Pericardium fibroblast (primary cell): ENCODE measurements around the gene LDB1. TPM values are rescaled to one million over a fixed set of nuclear protein-coding genes. Genes with fewer than 3 reads are reported as not detected.

Experiments
- total RNA-seq: library from RNA; depleted of rRNA; stranded (reverse); fragments of >200 nt; gene quantifications from 2 replicates; pipeline ENCODE4 v1.2.3, GENCODE V29; 2015

The LDB1 gene
- 44.2 and 68.1 TPM in 2 replicates for total RNA-seq

DNA sequence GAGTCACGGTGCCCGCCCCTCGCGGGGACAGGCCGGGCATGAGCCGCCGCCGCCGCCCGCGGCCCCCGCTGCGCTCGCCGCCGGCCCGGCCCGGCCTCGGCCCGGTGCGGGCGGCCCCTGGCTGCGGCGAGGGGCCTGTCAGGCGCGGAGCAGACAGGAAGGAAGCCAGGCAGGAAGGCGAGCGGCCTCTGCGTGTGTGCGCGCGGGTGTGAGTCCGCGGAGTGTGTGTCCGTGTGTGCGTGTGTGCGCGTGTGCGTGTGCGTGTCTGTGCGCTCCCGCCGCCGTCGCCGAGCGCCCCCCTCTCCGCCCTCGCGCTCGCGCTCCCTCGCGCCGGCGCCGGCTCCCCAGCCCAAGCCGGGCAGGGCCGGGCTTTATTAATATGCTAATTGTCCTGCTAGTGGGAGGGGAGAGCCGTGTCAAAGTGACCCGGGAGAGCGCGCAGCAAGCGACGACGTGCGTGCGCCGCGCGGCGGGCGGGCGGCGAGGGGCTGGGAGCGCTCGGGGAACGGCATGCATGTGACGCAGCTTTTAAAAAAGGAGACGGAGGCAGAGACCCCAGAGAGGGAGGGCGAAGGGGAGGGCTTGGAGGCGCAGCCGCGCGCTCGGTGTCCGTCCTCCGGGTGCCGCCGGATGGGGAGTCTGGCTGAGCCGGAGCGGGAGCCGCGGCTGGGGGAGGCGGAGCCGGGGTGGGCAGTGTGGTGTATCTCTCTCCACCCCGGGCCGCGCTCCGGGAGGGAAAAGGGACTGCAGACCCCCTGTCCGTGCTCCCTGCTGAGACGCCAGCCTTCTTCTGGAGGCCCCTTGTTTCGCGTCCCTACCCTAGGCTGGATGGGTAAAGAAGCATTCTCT, at the start of gene LDB1:
Gene LDB1, minus strand, starts transcription at position 227 of the 849 bp plus-strand sequence. CDS start 258 bp downstream, outside the sequence.

DNA sequence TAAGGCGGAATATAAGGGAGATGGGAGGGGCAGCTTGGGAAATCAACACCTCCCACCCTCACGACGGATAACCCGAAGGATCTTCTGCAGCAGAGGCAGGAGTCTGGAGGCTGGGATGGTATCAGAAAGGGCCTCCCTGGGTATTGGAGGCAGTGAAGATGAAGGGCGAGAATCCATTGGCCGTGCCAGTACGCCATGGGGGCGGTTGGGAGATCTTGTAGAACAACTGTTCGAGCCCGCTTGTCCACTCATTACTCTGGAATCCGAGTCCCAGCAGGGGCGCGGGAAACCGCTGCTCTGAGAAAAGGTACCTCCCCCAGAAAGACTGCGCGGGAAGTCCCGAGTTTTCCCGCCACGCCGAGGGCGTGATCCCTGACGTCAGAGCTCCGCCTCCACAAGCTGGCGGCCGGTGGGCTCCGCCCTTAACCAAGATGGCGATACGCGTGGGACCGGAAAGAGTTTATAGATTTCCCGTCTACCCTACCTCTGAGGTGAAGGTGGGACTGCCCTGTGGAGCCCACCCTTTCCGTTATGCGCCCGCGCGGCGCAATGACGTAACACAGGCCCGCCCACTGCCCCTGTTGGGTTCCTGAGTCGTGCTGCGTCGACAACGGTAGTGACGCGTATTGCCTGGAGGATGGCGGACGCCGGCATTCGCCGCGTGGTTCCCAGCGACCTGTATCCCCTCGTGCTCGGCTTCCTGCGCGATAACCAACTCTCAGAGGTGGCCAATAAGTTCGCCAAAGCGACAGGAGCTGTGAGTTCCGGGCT, 31.8 kb upstream of the LDB1 start, which contains the start of gene NOLC1:
Gene NOLC1, plus strand, starts transcription at position 616 of the 771 bp plus-strand sequence. Its CDS starts 22 bp downstream, at position 638.

DNA sequence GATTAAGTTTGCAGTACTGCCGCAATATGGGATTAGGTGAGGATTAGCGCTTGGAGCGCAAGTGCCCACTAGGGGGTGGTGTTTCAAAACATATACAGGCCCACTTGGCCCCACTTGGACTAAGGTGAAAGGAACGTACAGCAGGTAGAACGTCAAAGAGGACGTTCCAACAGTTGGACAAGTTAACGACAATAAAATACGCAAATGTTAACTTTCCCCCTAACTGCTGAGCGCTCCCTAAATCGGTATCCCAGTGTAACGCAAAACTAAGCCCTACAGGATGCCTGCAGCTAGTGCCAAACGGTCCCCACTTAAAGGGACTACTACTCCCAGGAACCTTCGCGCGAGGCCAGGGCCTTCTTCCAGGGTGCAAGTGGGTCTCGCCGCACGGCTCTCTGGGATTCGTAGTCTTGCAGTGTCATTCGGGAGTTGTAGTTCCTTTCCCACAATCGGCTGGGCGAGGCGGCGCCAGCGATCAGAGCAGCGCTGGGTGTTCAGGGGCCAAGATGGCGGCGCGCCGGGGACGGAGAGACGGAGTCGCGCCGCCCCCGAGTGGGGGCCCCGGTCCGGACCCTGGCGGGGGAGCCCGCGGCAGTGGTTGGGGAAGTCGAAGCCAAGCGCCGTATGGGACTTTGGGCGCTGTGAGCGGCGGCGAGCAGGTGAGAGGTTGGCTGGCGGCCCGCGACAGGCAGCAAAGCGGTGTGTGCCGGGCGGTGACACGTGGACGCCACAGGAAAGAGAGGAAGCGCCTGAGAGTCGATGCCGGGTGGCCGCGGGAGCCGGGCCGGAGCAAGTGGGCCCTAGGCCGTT, 12.6 kb upstream of the LDB1 start, which contains the start of gene PPRC1:
Gene PPRC1, plus strand, starts transcription at position 478 of the 810 bp plus-strand sequence. Its CDS starts 29 bp downstream, at position 507.

DNA sequence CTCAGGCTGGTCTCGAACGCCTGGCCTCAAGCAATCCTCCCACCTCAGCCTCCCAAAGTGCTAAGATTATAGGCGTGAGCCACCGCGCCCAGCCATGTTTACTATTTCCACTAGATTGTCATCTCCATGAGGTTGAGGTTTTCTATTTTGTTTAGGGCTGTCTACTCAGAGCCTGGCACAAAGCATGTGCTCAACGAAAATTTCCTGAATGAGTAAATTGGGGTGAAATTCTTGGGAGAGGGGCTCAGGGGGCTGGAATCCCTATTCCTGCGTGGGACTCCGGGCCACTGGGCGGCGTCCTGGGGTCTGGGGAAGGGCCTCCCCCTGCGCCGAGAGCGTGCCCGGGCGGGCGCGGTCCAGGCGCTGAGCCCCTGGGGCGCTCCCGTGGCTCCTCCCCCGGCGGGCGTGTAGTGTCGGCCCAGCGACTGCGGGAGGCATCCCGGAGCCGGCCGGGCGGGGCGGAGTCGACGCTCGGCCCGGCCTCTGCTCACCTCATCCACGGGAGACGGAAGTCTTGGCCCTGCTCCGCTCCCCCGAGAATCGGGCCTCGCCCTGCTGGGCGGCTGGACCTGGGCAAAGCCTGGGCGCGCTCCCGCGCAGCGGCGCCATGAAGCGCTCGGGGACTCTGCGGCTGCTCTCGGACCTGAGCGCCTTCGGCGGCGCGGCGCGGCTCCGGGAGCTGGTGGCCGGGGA, 55.2 kb downstream of the LDB1 start, which contains the start of gene HPS6:
Gene HPS6, plus strand, starts transcription at position 482 of the 693 bp plus-strand sequence. Its CDS starts 126 bp downstream, at position 608.

Other genes starting within 250 kb of the LDB1 start
- gene ARMH3, start 64.2 kb downstream of the LDB1 start, total RNA-seq = 5.7 and 7.7 TPM in 2 replicates
- gene HPS6, start 55.0 kb downstream of the LDB1 start, total RNA-seq = 32.8 and 38.7 TPM in 2 replicates
- 14.7 and 17.3 TPM in 2 replicates for gene PPRC1, start 12.7 kb upstream of the LDB1 start, total RNA-seq
- 37.6 and 67.2 TPM in 2 replicates for gene NOLC1, start 32.0 kb upstream of the LDB1 start, total RNA-seq
- gene ELOVL3, start 105.9 kb upstream of the LDB1 start, total RNA-seq = 0.68 and 1.2 TPM in 2 replicates
- 0.17 and 1.5 TPM in 2 replicates for gene PITX3, start 121.1 kb upstream of the LDB1 start, total RNA-seq
- gene GBF1, start 125.2 kb upstream of the LDB1 start, total RNA-seq = 36.1 and 43.4 TPM in 2 replicates